Measurements from ENCODE around the gene NELL1. TPM values are rescaled to one million over a fixed set of nuclear protein-coding genes. Genes with fewer than 3 reads are reported as not detected.

The NELL1 gene
- total RNA-seq, 1 experiment from 2014 or later: 0.22 TPM

- H4K91ac ChIP-seq (ENCODE audit: insufficient read length, low read depth, low read length): no peak overlapping the region
- no peaks in the 10 kb centered on the region; the same call in 1 of the 2 replicates for H3K4me1 ChIP-seq (ENCODE audit: insufficient read depth, low read length)
- H2BK15ac ChIP-seq (ENCODE audit: low read depth, low read length): no peak overlapping the region
- no peak overlapping the region for H3K56ac ChIP-seq (ENCODE audit: insufficient read length, low read depth, low read length)
- no peaks in the 10 kb centered on the region for H3K27me3 ChIP-seq (ENCODE audit: insufficient read depth, low read length)
- H2BK5ac ChIP-seq (ENCODE audit: insufficient read length, low read length): no peak overlapping the region
- no peaks in the 10 kb centered on the region for H3K9me3 ChIP-seq (ENCODE audit: control insufficient read depth, low read depth, low read length)
- no peaks in the 10 kb centered on the region for H3K27me3 Mint-ChIP-seq (ENCODE audit: low read depth)
- no peaks in the 10 kb centered on the region for H3K79me1 ChIP-seq (ENCODE audit: insufficient read depth, low read depth, low read length, poor library complexity, severe bottlenecking)
- TF ChIP-seq CTCF (conservative IDR thresholded peaks at IDR 0.05): no peak
- WGBS (ENCODE audit: extremely low coverage, insufficient read length, low lambda C conversion rate): no CpG with 5 or more reads among the region's 1 CpG
- H4K8ac ChIP-seq (replicated peaks; ENCODE audit: insufficient read length, low read depth, low read length): no peak overlapping the region
- no peak overlapping the region for H3K27ac ChIP-seq (ENCODE audit: insufficient read length, low read depth, low read length)
- no peaks in the 10 kb centered on the region for H4K20me1 ChIP-seq (ENCODE audit: control insufficient read depth, insufficient read depth, insufficient read length)
- DNase-seq: no peak
- no peaks in the 10 kb centered on the region for H3K23me2 ChIP-seq (ENCODE audit: insufficient read length, low read depth, low read length, poor library complexity, severe bottlenecking)
- H2BK20ac ChIP-seq (ENCODE audit: low read depth, low read length, poor library complexity, severe bottlenecking): no peak overlapping the region
- no peak overlapping the region for H3T11ph ChIP-seq (ENCODE audit: low read length)
- no peak overlapping the region for H3K18ac ChIP-seq (ENCODE audit: insufficient read length, low read depth, low read length)
- no peak overlapping the region for H2AFZ ChIP-seq (ENCODE audit: low read length)
- H3K36me3 Mint-ChIP-seq (ENCODE audit: insufficient read depth in 1 of 3, low read depth in 3 of 3): no peaks in the 10 kb centered on the region
- no peak overlapping the region for H3K4me2 ChIP-seq (ENCODE audit: insufficient read depth, insufficient read length, low read length)
- H3K14ac ChIP-seq (ENCODE audit: insufficient read depth, low read length): no peak overlapping the region
- H3K23ac ChIP-seq (ENCODE audit: insufficient read length, low read depth, low read length): no peak overlapping the region
- no peaks in the 10 kb centered on the region; a peak in 1 of 5 replicates for H3K9me3 Mint-ChIP-seq
- H4K5ac ChIP-seq (ENCODE audit: insufficient read length, low read depth, low read length): no peak overlapping the region
- H3K4me1 Mint-ChIP-seq: peaks cover 4 to 5% of the 10 kb centered on the region in 2 experiments
- no peak overlapping the region for H2AK5ac ChIP-seq (ENCODE audit: insufficient read length, low read length)
- H3K79me2 ChIP-seq (ENCODE audit: insufficient read depth, low read length): no peaks in the 10 kb centered on the region
- H3K4ac ChIP-seq (ENCODE audit: low read depth, low read length): no peak overlapping the region
- no peak overlapping the region for H2BK120ac ChIP-seq (ENCODE audit: low read depth, low read length, poor library complexity, severe bottlenecking)
- no peak overlapping the region for H3K4me3 Mint-ChIP-seq
- no peak overlapping the region for H3K9ac ChIP-seq (ENCODE audit: extremely low read depth, insufficient read length, low read length)
- no peak overlapping the region for H2BK12ac ChIP-seq (ENCODE audit: insufficient read length, low read depth, low read length)
- no peak overlapping the region for H3K27ac Mint-ChIP-seq
Observed at GRCh38 chr11:21053466-21053865, 384.1 kb downstream of the NELL1 start.

Data from H9 (cell line).